ENCODE data around the gene SLC1A5. TPM values are rescaled to one million over a fixed set of nuclear protein-coding genes. Genes with fewer than 3 reads are reported as not detected.

SLC1A5 gene
- total and polyA plus RNA-seq, 3 donors from 2014 or later = 58.1 to 91.0 (median 69.9) TPM

GRCh38 chr19:46725859-46726393 is 62.5 kb downstream of the SLC1A5 start:
- Histone ChIP-seq H3K36me3 (ENCODE audit: low read depth, missing control alignments) (no peaks in the 10 kb centered on the region), H3K27ac (no peak overlapping the region), H3K4me3 (no peak overlapping the region), H3K4me1 (peaks cover 15% of the 10 kb centered on the region), H3K27me3 (no peaks in the 10 kb centered on the region), H3K9me3 (no peaks in the 10 kb centered on the region)
- DNase-seq = no peak
- 71 to 75% methylated on average over 9 of the region's 9 CpGs for WGBS, 2 donors
- TF ChIP-seq POLR2A (IDR thresholded peaks at IDR 0.05) (no peak), CTCF (IDR thresholded peaks at IDR 0.05) (no peak)
- intact Hi-C loops (cut with DNase I; ENCODE audit: low total_unique reads) = no loop called here

- no peaks in the 10 kb centered on the region for H3K9me3 ChIP-seq
- H3K27ac ChIP-seq = no peak overlapping the region
- H3K4me3 ChIP-seq = no peak overlapping the region
- TF ChIP-seq POLR2A (IDR thresholded peaks at IDR 0.05) (no peak), CTCF (IDR thresholded peaks at IDR 0.05) (no peak)
- 93 to 94% methylated on average over 16 to 23 of the region's 26 CpGs for WGBS, 2 donors
- H3K4me1 ChIP-seq = peaks cover 15% of the 10 kb centered on the region
- intact Hi-C loops (cut with DNase I; ENCODE audit: low total_unique reads) = no loop called here
- no peaks in the 10 kb centered on the region for H3K27me3 ChIP-seq
- DNase-seq = no peak
- no peaks in the 10 kb centered on the region for H3K36me3 ChIP-seq (ENCODE audit: low read depth, missing control alignments)
These were observed 63.2 kb downstream of the SLC1A5 start for GRCh38 chr19:46725036-46725820.

Small RNA genes lying within 50 kb of the gene (small RNA-seq; reads per million reads assigned to genes)
- gene AC008622.3 = 0 reads per million in 2 donors
- gene HNRNPMP2 = 0 reads per million in 2 donors
- gene RF00019 = 0 reads per million in 2 donors

Other genes with a start within 250 kb of the SLC1A5 start
- gene CALM3, start 187.3 kb downstream of the SLC1A5 start, total RNA-seq = 100 to 1,000 TPM; 357 to 380 TPM
- 889 TPM for gene CALM3, start 187.3 kb downstream of the SLC1A5 start, polyA plus RNA-seq (ENCODE audit: insufficient read depth, low read depth, low replicate concordance)
- gene PTGIR, start 163.5 kb downstream of the SLC1A5 start, total RNA-seq = under 1 TPM; 0.63 to 0.87 TPM
- gene PTGIR, start 163.5 kb downstream of the SLC1A5 start, polyA plus RNA-seq (ENCODE audit: insufficient read depth, low read depth, low replicate concordance) = 1.0 TPM
- not detected for gene GNG8, start 152.4 kb downstream of the SLC1A5 start, total RNA-seq
- not detected for gene GNG8, start 152.4 kb downstream of the SLC1A5 start, polyA plus RNA-seq (ENCODE audit: insufficient read depth, low read depth, low replicate concordance)
- gene DACT3, start 127.4 kb downstream of the SLC1A5 start, total RNA-seq = 10 to 100 TPM; 17.2 to 30.6 TPM
- gene DACT3, start 127.4 kb downstream of the SLC1A5 start, polyA plus RNA-seq (ENCODE audit: insufficient read depth, low read depth, low replicate concordance) = 19.8 TPM
- 10 to 100 TPM; 25.6 to 35.4 TPM for gene PRKD2, start 71.5 kb downstream of the SLC1A5 start, total RNA-seq
- gene PRKD2, start 71.5 kb downstream of the SLC1A5 start, polyA plus RNA-seq (ENCODE audit: insufficient read depth, low read depth, low replicate concordance) = 22.6 TPM
- gene FKRP, start 42.5 kb downstream of the SLC1A5 start, total RNA-seq = 10 to 100 TPM; 33.0 to 37.2 TPM
- gene FKRP, start 42.5 kb downstream of the SLC1A5 start, polyA plus RNA-seq (ENCODE audit: insufficient read depth, low read depth, low replicate concordance) = 22.9 TPM
- gene STRN4, start 42.1 kb downstream of the SLC1A5 start, total RNA-seq = 100 to 1,000 TPM; 229 to 308 TPM
- 213 TPM for gene STRN4, start 42.1 kb downstream of the SLC1A5 start, polyA plus RNA-seq (ENCODE audit: insufficient read depth, low read depth, low replicate concordance)
- 100 to 1,000 TPM; 121 to 140 TPM for gene AP2S1, start 62.3 kb upstream of the SLC1A5 start, total RNA-seq
- gene AP2S1, start 62.3 kb upstream of the SLC1A5 start, polyA plus RNA-seq (ENCODE audit: insufficient read depth, low read depth, low replicate concordance) = 127 TPM
- 100 to 1,000 TPM in 1 of 2 donors, 10 to 100 TPM in 1; 71.9 to 112 TPM for gene ARHGAP35, start 72.4 kb upstream of the SLC1A5 start, total RNA-seq
- 155 TPM for gene ARHGAP35, start 72.4 kb upstream of the SLC1A5 start, polyA plus RNA-seq (ENCODE audit: insufficient read depth, low read depth, low replicate concordance)
- 1 to 10 TPM; 1.1 to 2.5 TPM for gene NPAS1, start 231.2 kb upstream of the SLC1A5 start, total RNA-seq
- 1.1 TPM for gene NPAS1, start 231.2 kb upstream of the SLC1A5 start, polyA plus RNA-seq (ENCODE audit: insufficient read depth, low read depth, low replicate concordance)

Data from testis (tissue), 3 donors.